ENCODE results near the gene ASTN2.

The ASTN2 gene

DNA sequence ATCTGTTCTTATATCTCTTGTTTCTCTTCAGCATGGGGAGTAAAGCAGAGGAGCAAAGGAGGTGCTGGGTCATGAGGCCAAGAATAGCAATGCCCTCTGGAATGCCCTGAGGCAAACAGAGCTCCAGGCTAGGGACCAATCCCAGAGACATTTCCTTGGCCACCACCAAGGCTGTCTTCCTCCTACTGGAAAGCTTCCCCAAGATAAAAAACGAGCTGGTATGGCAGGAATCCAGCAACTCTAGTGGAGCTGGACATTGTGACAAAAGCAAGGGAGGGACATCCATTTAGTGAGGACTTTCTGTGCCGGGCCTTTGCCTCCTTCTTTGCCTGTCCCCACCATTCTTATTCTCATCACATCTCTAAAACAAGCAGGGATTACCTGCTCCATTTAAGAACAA, 161.6 kb downstream of the ASTN2 start:
- H3K4me3 ChIP-seq (ENCODE audit: low read depth, low read length) = no peak overlapping the region
- TF ChIP-seq, protein P1, sequence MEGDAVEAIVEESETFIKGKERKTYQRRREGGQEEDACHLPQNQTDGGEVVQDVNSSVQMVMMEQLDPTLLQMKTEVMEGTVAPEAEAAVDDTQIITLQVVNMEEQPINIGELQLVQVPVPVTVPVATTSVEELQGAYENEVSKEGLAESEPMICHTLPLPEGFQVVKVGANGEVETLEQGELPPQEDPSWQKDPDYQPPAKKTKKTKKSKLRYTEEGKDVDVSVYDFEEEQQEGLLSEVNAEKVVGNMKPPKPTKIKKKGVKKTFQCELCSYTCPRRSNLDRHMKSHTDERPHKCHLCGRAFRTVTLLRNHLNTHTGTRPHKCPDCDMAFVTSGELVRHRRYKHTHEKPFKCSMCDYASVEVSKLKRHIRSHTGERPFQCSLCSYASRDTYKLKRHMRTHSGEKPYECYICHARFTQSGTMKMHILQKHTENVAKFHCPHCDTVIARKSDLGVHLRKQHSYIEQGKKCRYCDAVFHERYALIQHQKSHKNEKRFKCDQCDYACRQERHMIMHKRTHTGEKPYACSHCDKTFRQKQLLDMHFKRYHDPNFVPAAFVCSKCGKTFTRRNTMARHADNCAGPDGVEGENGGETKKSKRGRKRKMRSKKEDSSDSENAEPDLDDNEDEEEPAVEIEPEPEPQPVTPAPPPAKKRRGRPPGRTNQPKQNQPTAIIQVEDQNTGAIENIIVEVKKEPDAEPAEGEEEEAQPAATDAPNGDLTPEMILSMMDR (IDR thresholded peaks at IDR 0.05; ENCODE audit: low read depth, low read length, missing control alignments) = no peak
- in situ Hi-C loops (cut with HindIII; ENCODE audit: low pct_ligation_motif_present, low sequenced_read_pairs) = no loop called here
- H3K36me3 ChIP-seq (replicated peaks) = no peaks in the 10 kb centered on the region
- no peak for DNase-seq
- H3K27ac ChIP-seq = no peak overlapping the region
- no peaks in the 10 kb centered on the region for H3K27me3 ChIP-seq (replicated peaks)

DNA sequence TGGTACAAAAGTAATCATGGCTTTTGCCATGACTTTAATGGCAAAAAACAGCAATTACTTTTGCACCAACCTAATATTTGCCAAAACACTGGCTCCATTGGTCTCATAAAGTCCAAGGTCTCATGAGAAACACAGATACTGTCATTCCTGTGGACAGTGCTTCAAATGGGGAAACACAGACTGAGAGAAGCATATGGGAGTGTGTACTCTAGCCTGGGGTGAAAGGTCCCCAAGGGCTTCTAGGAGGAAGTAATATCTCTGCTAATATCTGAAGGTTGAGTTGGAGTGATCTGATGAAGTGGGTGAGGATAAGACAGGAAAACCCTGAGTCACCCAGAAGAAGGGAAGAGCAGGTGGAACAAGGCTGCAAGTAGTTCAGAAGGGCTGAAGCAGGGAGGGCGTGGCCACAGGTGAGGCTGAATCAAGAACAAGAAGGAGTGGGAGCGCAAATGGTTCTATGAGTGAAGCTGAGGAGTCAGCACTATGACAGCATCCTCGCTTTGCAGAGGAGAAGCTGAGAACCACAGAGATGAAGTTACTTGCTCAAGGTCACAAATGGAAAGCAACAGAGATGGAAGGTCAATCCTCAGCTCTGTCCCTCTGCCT, 164.1 kb downstream of the ASTN2 start:
- H3K27ac ChIP-seq = no peak overlapping the region
- in situ Hi-C loops (cut with HindIII; ENCODE audit: low pct_ligation_motif_present, low sequenced_read_pairs) = no loop called here
- TF ChIP-seq, protein P1 (IDR thresholded peaks at IDR 0.05; ENCODE audit: low read depth, low read length, missing control alignments) = no peak
- H3K36me3 ChIP-seq (replicated peaks) = no peaks in the 10 kb centered on the region
- no peak for DNase-seq
- no peak overlapping the region for H3K4me3 ChIP-seq (ENCODE audit: low read depth, low read length)
- H3K27me3 ChIP-seq (replicated peaks) = no peaks in the 10 kb centered on the region

DNA sequence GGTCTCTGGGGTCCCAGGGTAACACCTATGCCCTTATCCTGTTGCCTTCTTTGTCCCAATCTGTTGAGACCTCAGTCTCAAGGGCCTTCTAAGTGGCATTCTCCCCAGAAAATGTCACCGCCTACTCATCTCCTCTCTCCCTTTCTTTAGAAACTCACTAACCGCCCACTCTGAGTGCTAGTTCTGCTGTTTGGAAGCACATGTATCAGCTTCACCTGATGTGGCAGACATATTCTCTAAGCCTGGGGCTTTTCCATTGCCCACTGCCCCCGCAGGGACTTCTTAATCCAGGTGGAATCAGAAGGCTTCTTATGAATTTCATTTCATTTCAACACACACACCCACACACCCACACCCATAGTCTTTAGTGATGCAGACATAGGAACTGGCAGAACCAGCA, 165.1 kb downstream of the ASTN2 start:
- Histone ChIP-seq H3K27me3 (replicated peaks) (no peaks in the 10 kb centered on the region), H3K27ac (no peak overlapping the region), H3K4me3 (ENCODE audit: low read depth, low read length) (no peak overlapping the region), H3K36me3 (replicated peaks) (no peaks in the 10 kb centered on the region)
- TF ChIP-seq, protein P1 (IDR thresholded peaks at IDR 0.05; ENCODE audit: low read depth, low read length, missing control alignments) = no peak
- in situ Hi-C loops (cut with HindIII; ENCODE audit: low pct_ligation_motif_present, low sequenced_read_pairs) = no loop called here
- no peak for DNase-seq

DNA sequence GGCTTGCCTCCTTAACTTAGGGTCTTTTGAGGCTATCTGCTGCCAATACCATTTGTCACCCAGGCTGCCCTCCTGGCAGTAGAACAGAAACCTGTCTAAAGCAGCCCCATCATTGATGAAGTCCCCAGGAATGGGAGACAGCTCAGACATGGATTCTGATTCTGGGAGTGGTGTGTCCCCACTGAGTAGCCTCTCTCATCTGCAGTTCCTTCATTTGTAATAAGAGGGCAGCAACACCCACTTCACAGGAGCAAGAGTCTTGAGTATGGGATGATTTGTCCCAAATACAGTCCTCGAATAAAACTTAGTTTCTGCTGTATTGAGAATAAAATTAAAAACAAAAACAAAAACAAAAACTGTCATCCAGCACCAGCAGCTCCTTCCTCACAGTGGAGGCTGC, 167.6 kb downstream of the ASTN2 start:
- H3K36me3 ChIP-seq (replicated peaks) = no peaks in the 10 kb centered on the region
- H3K4me3 ChIP-seq (ENCODE audit: low read depth, low read length) = no peak overlapping the region
- DNase-seq = no peak
- TF ChIP-seq, protein P1 (IDR thresholded peaks at IDR 0.05; ENCODE audit: low read depth, low read length, missing control alignments) = no peak
- no peaks in the 10 kb centered on the region for H3K27me3 ChIP-seq (replicated peaks)
- H3K27ac ChIP-seq = no peak overlapping the region
- in situ Hi-C loops (cut with HindIII; ENCODE audit: low pct_ligation_motif_present, low sequenced_read_pairs) = no loop called here

DNA sequence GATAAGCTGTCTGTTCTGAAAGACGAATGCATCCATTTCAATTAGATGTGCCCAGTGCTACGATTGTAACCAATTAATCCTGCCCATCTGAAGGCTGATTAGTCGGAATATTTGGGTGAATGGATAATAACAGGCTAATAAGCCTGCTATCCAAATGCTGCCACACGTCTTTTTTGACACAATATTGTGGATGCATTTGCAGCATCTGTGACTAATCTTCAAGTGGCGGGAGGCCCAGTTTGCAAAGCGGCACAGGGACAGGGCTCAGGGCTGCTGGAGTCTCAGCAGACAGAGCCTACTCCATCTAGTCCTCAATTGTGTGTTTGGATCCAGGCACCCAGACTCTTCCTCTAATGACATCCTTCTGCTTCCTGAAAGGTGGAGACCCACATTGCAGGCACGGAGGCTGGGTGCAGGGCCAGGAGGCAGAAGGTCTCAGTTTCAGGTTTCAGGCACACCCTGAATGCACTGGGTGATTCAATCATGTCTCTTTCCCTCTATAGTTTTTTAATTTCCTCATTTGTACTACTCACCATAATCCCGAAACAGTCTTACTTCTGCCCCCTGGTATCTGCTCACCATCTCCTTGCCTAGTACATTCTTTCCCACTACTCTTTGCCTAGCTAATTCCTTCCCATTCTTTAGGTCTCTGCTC, 169.6 kb downstream of the ASTN2 start:
- TF ChIP-seq, protein P1 (IDR thresholded peaks at IDR 0.05; ENCODE audit: low read depth, low read length, missing control alignments) = no peak
- H3K4me3 ChIP-seq (ENCODE audit: low read depth, low read length) = no peak overlapping the region
- in situ Hi-C loops (cut with HindIII; ENCODE audit: low pct_ligation_motif_present, low sequenced_read_pairs) = no loop called here
- no peaks in the 10 kb centered on the region for H3K36me3 ChIP-seq (replicated peaks)
- DNase-seq = no peak
- H3K27me3 ChIP-seq (replicated peaks) = no peaks in the 10 kb centered on the region
- H3K27ac ChIP-seq = no peak overlapping the region

DNA sequence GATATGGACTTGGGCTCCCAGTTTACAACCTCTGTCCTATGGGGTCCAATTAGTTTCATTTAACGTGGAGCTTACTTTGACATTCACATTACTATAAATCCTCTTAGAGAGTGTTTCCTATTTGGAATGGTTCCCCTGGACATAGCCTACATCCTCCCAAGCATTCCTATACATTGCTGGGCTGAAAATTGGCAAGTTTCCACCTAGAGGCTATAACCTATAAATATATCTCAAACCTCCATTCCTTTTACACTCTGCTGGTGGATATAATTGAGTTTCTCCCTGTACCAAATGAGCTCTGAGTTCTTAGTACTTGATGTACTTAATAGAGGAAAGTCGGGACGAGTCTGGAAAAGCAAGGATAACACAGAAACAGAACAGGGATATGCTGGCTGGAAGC, 172.8 kb downstream of the ASTN2 start:
- in situ Hi-C loops (cut with HindIII; ENCODE audit: low pct_ligation_motif_present, low sequenced_read_pairs) = no loop called here
- no peak for DNase-seq
- Histone ChIP-seq H3K4me3 (ENCODE audit: low read depth, low read length) (no peak overlapping the region), H3K36me3 (replicated peaks) (no peaks in the 10 kb centered on the region), H3K27ac (no peak overlapping the region), H3K27me3 (replicated peaks) (no peaks in the 10 kb centered on the region)
- TF ChIP-seq, protein P1 (IDR thresholded peaks at IDR 0.05; ENCODE audit: low read depth, low read length, missing control alignments) = no peak

Data from brain microvascular endothelial cell (primary cell).